Measurements from ENCODE around the gene ANXA1. TPM values are rescaled to one million over a fixed set of nuclear protein-coding genes. Genes with fewer than 3 reads are reported as not detected.
"Not testable (repeated sequence)": the region's sequence is repeated elsewhere in the genome, so short reads cannot be mapped to it uniquely, and the experiment has no call there.

ANXA1 gene
- total RNA-seq, 1 experiment from 2014 or later = 438 TPM

- DNase-seq (ENCODE audit: low read depth) = no peak
These were observed 16.8 kb downstream of the ANXA1 start for GRCh38 chr9:73168298-73168934.

GRCh38 chr9:73170185-73170957 lies 18.7 kb downstream of the ANXA1 start:
- no peak for DNase-seq (ENCODE audit: low read depth)

GRCh38 chr9:73172901-73173215 lies 21.2 kb downstream of the ANXA1 start:
- no peak for DNase-seq (ENCODE audit: low read depth)

GRCh38 chr9:73173557-73174329 lies 22.1 kb downstream of the ANXA1 start:
- DNase-seq (ENCODE audit: low read depth) = no peak

- no peak for DNase-seq (ENCODE audit: low read depth)
These were observed 22.8 kb downstream of the ANXA1 start for GRCh38 chr9:73174330-73174980.

- peak; percentile 85 for DNase-seq (ENCODE audit: low read depth)
These were observed 24.8 kb downstream of the ANXA1 start for GRCh38 chr9:73176450-73176875.

GRCh38 chr9:73178044-73178443 lies 26.4 kb downstream of the ANXA1 start:
- DNase-seq (ENCODE audit: low read depth) = no peak

GRCh38 chr9:73179589-73179988 lies 27.9 kb downstream of the ANXA1 start:
- peak; percentile 66 for DNase-seq (ENCODE audit: low read depth)

GRCh38 chr9:73180403-73180802 lies 28.7 kb downstream of the ANXA1 start:
- peak; percentile 86 for DNase-seq (ENCODE audit: low read depth)

- DNase-seq (ENCODE audit: low read depth) = no peak
These were observed 31.3 kb downstream of the ANXA1 start for GRCh38 chr9:73182928-73183327.

- DNase-seq (ENCODE audit: low read depth) = no peak
These were observed 31.8 kb downstream of the ANXA1 start for GRCh38 chr9:73183428-73183827.

- DNase-seq (ENCODE audit: low read depth) = peak; percentile 46
These were observed 32.5 kb downstream of the ANXA1 start for GRCh38 chr9:73183917-73184861.

- DNase-seq (ENCODE audit: low read depth) = not testable (repeated sequence)
These were observed 39.4 kb downstream of the ANXA1 start for GRCh38 chr9:73191109-73191508.

- no peak for DNase-seq (ENCODE audit: low read depth)
These were observed 42.6 kb downstream of the ANXA1 start for GRCh38 chr9:73194284-73194683.

GRCh38 chr9:73199448-73199847 lies 47.8 kb downstream of the ANXA1 start:
- no peak for DNase-seq (ENCODE audit: low read depth)

- no peak for DNase-seq (ENCODE audit: low read depth)
These were observed 48.2 kb downstream of the ANXA1 start for GRCh38 chr9:73199886-73200285.

GRCh38 chr9:73200694-73201452 lies 49.2 kb downstream of the ANXA1 start:
- peak; percentile 41 for DNase-seq (ENCODE audit: low read depth)

GRCh38 chr9:73202980-73203379 lies 51.3 kb downstream of the ANXA1 start:
- DNase-seq (ENCODE audit: low read depth) = no peak

- DNase-seq (ENCODE audit: low read depth) = no peak
These were observed 53.3 kb downstream of the ANXA1 start for GRCh38 chr9:73204936-73205335.

- no peak for DNase-seq (ENCODE audit: low read depth)
These were observed 55.2 kb downstream of the ANXA1 start for GRCh38 chr9:73206851-73207250.
